ENCODE results near the gene ARHGAP19. TPM values are rescaled to one million over a fixed set of nuclear protein-coding genes. Genes with fewer than 3 reads are reported as not detected.

ARHGAP19 gene
- polyA plus RNA-seq, 1 donor, result 10.5 TPM

GRCh38 chr10:97195706-97196222 lies 96.7 kb downstream of the ARHGAP19 start:
- DNase-seq (ENCODE audit: low read depth), result no peak

GRCh38 chr10:97192952-97193435 lies 99.4 kb downstream of the ARHGAP19 start:
- DNase-seq (ENCODE audit: low read depth), result no peak

GRCh38 chr10:97190450-97190849 lies 102.0 kb downstream of the ARHGAP19 start:
- no peak for DNase-seq (ENCODE audit: low read depth)

DNA sequence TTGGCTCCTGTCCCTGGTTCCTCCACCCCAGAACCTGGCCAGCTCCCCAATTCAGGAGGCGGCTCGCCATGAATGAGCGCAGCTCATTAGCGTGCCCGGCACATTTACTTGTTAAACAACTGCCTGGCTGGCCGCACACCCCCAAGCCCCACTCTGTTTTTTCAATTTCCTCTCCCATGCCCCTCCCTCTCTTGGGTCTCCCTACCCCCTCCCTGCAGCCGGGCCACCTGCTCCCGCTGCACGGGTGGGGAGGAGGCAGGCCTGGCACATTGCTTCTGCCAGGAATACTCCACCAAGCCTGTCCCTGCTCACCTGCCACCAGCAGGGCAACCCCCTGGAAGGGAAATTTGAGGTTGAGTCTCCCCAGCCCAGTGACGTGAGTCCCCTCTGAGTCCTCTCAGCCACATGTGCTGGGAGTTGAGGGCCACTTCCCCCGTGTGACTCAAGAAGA lies 104.2 kb downstream of the ARHGAP19 start:
- DNase-seq (ENCODE audit: low read depth), result no peak

DNA sequence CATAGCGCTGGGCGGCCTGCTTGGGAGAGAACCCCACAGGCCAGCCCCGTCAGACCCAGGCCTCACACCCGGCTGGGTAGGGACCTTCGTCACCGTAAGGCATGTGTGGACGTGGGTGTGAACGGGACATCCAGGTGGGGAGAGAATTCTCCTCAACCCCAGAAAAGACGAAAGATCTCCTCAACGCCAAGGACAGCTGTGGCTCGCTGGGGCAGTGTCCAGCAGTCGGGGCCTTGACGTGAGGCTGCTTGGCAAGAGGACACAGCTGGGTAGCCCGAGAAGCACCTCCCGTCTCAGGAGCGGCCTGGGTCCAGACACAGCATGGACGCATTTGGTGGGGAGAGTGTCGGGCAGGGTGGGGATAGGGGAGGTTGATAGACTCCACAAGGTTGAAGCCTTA lies 105.5 kb downstream of the ARHGAP19 start:
- DNase-seq (ENCODE audit: low read depth), result no peak

DNA sequence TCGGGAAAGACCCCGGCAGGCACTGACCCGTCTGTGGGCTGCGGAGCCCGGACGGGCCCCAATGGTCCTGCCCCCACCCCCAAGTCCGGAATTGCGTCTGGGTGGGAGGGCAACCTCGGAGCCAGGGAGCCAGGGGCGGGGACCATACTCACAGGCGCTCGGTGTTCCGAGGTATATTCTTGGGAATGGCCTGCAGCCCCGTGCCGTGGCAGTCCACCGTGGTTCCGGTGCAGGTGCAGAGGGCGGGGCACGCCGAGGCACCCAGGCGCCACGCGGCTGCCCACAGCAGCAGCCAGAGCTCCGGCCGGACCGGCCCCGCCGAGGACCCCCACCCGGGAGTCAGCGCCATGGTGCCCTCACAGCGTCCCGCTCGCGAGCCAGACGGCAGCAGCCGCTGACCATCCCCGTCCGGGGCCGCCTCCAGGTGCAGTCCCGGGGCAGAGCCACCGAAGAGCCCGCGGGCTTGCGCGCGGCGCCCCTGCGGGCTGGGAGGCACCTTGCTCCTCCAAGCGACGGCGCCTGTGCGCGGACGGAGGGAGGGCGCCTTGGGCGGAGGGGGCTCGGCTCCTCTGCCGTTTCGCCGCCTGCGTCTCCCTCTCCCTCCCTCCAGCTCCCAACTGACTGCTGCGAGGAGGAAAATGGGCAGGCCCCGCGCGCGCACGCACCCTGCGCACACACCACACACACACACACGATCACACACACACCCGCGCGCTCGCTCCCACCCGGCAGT lies 106.9 kb downstream of the ARHGAP19 start, which contains the start of gene SLIT1:
Gene SLIT1, minus strand, starts transcription at position 634 of the 733 bp plus-strand sequence. Its CDS starts 285 bp downstream, at position 349.
- no peak for DNase-seq (ENCODE audit: low read depth)

GRCh38 chr10:97184971-97185325 lies 107.5 kb downstream of the ARHGAP19 start:
- no peak for DNase-seq (ENCODE audit: low read depth)

DNA sequence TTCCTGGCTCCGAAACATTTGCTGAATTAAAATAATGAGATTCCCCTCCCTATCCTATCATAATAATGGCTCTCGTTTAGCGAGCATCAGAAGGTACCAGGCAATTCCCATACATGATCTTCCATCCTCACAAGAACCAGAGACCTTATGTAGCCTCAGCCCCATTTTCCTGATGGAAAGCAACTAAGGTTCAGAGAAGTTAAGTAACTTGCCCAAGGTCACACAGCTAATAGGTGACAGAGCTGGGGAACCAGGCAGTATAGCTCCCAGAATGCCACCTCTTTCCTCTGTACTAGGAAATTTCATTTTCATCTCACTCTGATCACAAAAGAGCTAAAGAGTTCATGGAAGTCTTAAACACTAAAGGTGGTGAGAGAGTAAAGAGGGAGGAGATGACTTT lies 109.1 kb downstream of the ARHGAP19 start:
- DNase-seq (ENCODE audit: low read depth), result no peak

DNA sequence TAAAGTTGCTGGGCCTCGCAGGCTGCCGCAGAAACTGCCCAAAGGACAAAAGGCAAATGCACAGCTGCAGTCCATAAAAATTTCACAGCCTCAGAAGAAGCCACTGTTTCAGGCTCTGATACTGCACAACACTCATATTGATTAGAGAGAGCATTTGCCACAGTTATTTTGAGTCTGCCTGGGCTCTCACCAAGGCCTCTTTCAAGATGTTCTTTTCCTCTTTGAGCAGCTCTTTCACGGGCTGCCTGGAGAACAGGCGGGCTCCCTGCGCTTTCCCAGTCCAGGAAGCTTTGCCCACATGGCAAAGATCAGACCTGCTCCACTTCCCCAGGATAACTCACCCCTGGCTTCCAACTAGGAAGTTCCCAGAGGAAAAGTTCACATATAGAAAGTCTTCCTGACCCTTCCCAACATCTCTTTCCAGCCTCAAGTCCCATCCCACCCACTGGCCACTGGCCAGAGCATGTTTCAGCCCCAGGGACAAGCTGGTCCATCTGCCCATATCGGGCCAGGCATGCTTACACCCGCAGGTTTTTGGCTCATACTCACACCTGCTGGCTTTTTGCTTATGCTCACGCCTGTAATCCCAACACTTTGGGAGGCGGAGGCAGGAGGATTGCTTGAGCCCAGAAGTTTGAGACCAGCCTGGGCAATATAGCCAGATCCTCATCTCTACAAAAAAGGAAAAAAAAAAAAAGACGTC lies 110.0 kb downstream of the ARHGAP19 start:
- no peak for DNase-seq (ENCODE audit: low read depth)

DNA sequence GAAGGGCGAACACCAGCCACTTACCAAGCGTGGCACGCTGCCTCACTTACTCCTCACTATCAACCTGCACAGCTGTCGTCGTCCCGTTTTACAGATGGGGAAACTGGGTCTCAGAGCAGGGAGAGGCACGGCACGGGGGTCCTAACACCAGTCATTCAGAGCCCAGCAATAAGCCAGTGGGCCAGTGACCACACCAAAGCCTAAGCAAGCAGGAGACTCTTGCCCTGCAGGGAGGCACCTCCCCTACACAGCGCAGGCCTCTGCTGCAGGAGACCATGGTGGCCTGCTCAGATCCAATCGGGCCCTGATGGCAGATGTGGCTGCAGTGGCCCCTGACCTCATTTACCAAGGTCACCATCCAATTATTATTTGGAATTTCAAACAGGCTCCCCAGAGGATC lies 111.5 kb downstream of the ARHGAP19 start:
- DNase-seq (ENCODE audit: low read depth), result no peak

DNA sequence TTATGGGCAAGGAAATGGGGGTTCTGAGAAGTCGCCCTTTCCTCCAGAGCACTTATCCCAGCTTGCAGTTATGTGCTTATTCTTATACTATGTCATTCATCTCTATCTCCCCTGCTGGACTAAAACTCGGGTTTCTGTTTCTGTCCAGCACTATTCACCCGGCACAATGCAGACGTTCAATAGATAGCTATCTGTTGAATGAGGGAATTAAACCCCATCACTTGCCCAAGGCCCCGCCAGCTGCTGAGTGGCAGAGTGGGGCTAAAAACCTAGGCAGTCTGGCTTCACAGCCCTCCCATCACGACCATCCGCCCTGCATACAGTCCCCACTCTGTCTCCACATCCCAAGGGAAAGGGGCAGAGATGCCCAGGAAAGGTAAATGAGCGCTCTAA lies 112.1 kb downstream of the ARHGAP19 start:
- no peak for DNase-seq (ENCODE audit: low read depth)

DNA sequence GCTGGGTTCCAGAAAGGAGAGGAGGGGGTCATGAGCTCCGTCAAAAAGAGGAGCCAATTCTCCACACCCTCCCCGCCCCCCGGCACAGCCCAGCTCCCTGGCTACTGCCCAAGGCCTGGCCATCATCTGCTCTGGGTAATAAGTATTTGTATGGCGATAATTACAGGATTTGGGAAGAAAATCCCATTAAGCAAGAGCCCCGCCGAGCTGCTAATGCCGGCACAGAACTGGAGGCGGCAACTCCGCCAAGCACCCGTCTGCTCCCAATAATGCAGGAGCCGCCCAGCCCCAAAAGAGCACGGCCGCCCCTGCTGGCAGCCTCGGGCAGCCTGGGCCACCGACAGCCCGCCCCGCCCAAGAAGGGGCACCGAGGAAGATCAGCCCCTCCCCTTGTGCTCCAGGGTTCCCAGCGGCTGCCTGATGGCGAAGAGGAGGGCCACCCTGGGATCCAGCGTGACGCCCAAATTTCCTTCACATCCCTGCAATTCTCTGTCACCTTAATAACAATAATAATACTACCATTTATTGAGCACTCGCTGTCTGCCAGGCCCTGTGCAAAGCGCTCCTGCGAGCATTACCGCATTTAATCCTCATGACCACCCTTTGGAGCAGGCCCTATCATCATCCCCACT lies 112.6 kb downstream of the ARHGAP19 start:
- DNase-seq (ENCODE audit: low read depth), result no peak

- DNase-seq (ENCODE audit: low read depth), result no peak
These were observed 113.1 kb downstream of the ARHGAP19 start for GRCh38 chr10:97179311-97179710.

- DNase-seq (ENCODE audit: low read depth), result no peak
These were observed 114.4 kb downstream of the ARHGAP19 start for GRCh38 chr10:97178074-97178473.

DNA sequence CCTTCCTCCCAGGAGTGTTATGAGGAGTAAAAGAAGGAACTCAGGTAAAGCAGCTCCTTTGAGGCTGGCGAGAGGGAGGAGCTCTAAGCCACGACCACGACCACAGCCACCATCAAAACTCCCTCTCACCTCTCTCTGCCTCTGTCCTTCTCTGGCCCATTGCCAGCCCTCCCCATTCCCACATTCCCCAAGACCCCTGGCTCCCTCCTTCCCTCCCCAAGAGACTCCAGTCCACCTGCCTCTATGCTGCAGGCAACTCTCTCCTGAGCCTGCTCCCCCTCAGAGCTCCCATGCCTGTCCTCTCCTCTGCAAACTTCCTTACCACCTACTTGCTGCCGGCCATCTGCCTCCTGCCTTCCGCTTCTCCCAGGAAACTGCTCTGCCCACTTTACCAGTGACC lies 116.2 kb downstream of the ARHGAP19 start:
- no peak for DNase-seq (ENCODE audit: low read depth)

DNA sequence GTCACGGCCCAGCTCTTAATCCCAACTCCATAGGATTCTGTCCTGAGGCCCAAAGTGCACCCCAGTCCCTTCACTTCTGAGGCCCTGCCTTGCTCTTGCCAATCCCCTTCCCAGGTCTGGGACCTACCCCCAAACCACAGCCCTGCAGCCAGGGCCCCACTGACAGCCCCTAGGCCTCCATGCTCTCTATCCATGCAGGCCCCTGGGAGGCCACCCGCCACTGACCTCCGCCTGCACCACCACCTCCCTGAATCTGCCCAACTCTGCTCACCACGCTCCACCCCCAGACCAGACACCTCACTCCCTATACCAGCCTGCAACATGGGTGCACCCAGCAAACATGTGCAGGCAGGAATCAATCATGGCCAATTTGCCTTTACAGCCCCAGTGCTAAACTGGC lies 116.9 kb downstream of the ARHGAP19 start:
- DNase-seq (ENCODE audit: low read depth), result no peak

DNA sequence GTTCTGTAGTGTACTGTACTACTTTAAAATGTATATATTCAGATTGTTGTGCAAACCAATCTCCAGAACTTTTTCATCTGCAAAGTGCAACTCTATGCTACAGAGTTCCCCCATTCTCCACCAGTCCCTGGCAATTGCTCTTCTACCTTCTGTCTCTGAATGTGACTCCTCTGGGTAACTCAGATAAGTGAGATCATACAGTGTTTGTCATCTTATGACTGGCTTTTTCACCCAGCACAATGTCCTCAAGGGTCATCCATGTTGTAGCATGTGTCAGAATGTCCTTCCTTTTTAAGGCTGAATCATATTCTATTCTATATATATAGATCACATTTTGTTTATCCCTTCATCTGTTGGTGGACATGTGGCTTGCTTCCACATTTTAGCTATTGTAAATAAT lies 117.5 kb downstream of the ARHGAP19 start:
- DNase-seq (ENCODE audit: low read depth), result no peak

DNA sequence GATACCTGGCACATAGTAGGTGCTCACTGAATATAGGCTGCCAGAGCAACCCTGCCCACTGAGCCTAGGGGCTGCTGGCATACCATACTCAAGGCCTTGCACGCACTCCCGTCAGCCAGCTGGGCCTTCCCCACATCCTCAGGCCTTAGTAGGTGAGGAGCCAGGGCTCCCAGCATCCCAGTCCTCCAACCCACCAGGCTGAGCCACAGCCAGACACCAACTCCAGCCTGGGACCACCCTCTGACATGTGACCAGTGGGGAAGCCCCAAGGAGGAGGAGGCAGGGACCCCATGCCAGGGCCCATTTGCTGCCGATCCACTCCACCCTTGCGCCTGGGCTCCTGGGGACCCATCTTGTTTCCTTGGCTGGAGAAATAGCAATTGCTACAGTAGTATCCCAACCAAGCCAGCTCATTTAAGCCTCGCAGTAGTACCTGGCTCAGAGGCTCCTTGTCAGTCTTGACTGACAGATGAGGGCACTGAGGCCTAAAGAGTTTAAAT lies 118.1 kb downstream of the ARHGAP19 start:
- DNase-seq (ENCODE audit: low read depth), result no peak

GRCh38 chr10:97173036-97173435 lies 119.4 kb downstream of the ARHGAP19 start:
- DNase-seq (ENCODE audit: low read depth), result no peak

Data from forelimb muscle (tissue), 1 donor.